Bronchial epithelial cell (primary cell): Measurements from ENCODE around the gene YIPF6. TPM values are rescaled to one million over a fixed set of nuclear protein-coding genes. Genes with fewer than 3 reads are reported as not detected.
"Not testable (repeated sequence)": the region's sequence is repeated elsewhere in the genome, so short reads cannot be mapped to it uniquely, and the experiment has no call there.

ENCODE experiments used
- DNase-seq: peaks from one replicate; pipeline ENCODE4 v3.0.0-alpha.2; 2010; ENCODE audit warnings: low read depth
- FAIRE-seq: peaks from 2 replicates; lab custom pipeline; 2011; peaks lifted over from hg19 to GRCh38; lab: Jason Lieb, UNC
- H3K27me3 ChIP-seq: 2 replicates; pipeline ENCODE4 v1.5.1; 2011; ENCODE audit warnings: low read length; ENCODE audit not compliant: control insufficient read depth, insufficient read depth
- H3K36me3 ChIP-seq: 2 replicates; pipeline ENCODE4 v1.5.1; 2011; ENCODE audit warnings: low read length; ENCODE audit not compliant: control insufficient read depth, insufficient read depth
- H3K4me3 ChIP-seq: 2 replicates; pipeline ENCODE4 v1.5.1; 2011; ENCODE audit warnings: mild to moderate bottlenecking, low read depth, low read length, control low read depth
- CTCF ChIP-seq: IDR thresholded peaks from 2 replicates; pipeline ENCODE4 v1.5.1; 2011; ENCODE audit warnings: mild to moderate bottlenecking, moderate library complexity, low read length, control low read depth, inconsistent platforms; ENCODE audit not compliant: insufficient read depth, severe bottlenecking
- total RNA-seq: library from RNA; depleted of rRNA; stranded (reverse); fragments of >200 nt; gene quantifications from 2 replicates; pipeline ENCODE4 v1.2.1, GENCODE V29; 2014

The YIPF6 gene
- total RNA-seq, 1 donor from 2014 or later = 37.1 TPM

- DNase-seq = peak; percentile 34
- no peak for FAIRE-seq
- Histone ChIP-seq H3K36me3 (no peaks in the 10 kb centered on the region), H3K27me3 (no peaks in the 10 kb centered on the region), H3K4me3 (no peak overlapping the region)
- TF ChIP-seq CTCF = peak; percentile 51
Measured at GRCh38 chrX:68511255-68511654, 12.4 kb downstream of the YIPF6 start.

- DNase-seq, FAIRE-seq, H3K27me3 ChIP-seq, H3K36me3 ChIP-seq, H3K4me3 ChIP-seq: not testable (repeated sequence)
Measured at GRCh38 chrX:68524680-68525079, 25.8 kb downstream of the YIPF6 start.

- no peak overlapping the region for H3K4me3 ChIP-seq
- DNase-seq (no peak), FAIRE-seq (no peak)
- H3K27me3 ChIP-seq = no peaks in the 10 kb centered on the region
- H3K36me3 ChIP-seq = no peaks in the 10 kb centered on the region
- TF ChIP-seq CTCF = no peak
Measured at GRCh38 chrX:68532831-68533533, 34.1 kb downstream of the YIPF6 start.

- FAIRE-seq = no peak
- Histone ChIP-seq H3K27me3 (no peaks in the 10 kb centered on the region), H3K36me3 (no peaks in the 10 kb centered on the region), H3K4me3 (no peak overlapping the region)
- DNase-seq = no peak
- no peak for TF ChIP-seq CTCF
Measured at GRCh38 chrX:68533656-68534055, 34.8 kb downstream of the YIPF6 start.

- H3K4me3 ChIP-seq = no peak overlapping the region
- TF ChIP-seq CTCF = no peak
- FAIRE-seq = no peak
Measured at GRCh38 chrX:68534691-68535090, 35.8 kb downstream of the YIPF6 start.

GRCh38 chrX:68536429-68536828, 37.6 kb downstream of the YIPF6 start:
- no peak for TF ChIP-seq CTCF
- Histone ChIP-seq H3K4me3 (no peak overlapping the region), H3K36me3 (no peaks in the 10 kb centered on the region), H3K27me3 (no peaks in the 10 kb centered on the region)
- DNase-seq (no peak), FAIRE-seq (no peak)

More at GRCh38 chrX:68534691-68535090, 35.8 kb downstream of the YIPF6 start:
- Histone ChIP-seq H3K27me3 (no peaks in the 10 kb centered on the region), H3K36me3 (no peaks in the 10 kb centered on the region)
- DNase-seq = no peak
